HG03039 (cell line): Measurements from ENCODE around the gene C1QTNF4.
A peak's percentile ranks its signal among the peaks of the same experiment; 100 is the strongest.
"Not testable (repeated sequence)": the region's sequence is repeated elsewhere in the genome, so short reads cannot be mapped to it uniquely, and the experiment has no call there.

Source experiments
- ATAC-seq: cut with Tn5 transposase; IDR thresholded peaks from one replicate; pipeline ENCODE4 v1.9.1; 2021; ENCODE audit warnings: mild to moderate bottlenecking, moderate library complexity; ENCODE audit not compliant: unreplicated experiment

Gene C1QTNF4

GRCh38 chr11:47593934-47594855, at the start of gene C1QTNF4:
Gene C1QTNF4 (minus strand): TSS chr11:47594411. CDS start chr11:47590810, 3,601 bp downstream.
- ATAC-seq = no peak

DNA sequence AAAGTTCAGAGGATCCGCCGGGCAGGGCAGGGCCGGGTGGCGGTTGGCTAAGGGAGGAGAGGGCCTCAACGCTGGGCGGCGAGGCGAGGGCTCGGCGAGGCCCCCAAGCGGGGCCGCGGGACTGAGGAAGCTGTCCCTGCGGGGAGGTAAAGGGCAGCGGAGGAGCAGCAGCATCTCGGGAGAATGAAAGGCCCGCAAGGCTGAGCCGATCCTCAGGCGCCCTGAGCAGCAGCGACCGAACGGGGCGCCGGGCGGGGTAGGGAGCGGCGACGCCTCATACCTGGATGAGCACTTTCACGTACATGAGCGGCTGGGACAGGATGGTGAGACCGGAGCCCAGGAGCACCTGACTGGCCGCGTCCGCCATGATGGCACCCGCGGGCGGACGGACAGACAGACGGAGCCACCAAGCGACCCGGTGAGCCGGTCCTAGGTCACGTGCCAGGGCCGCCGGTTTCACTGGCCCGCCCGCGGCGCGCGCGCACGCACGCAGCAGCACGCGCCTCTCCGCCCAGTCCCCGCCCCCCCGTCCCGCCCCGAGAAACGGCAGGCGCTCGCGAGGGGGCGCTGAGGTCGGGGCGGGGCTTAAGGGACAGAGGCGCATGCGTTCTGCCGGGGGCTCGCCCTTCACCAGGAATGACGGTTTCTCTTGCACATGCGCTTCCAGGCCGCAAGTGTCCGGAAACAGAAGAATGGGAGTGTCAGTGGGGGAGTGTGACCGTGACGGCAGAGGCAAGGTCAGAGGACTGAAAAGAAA, 48.1 kb upstream of the C1QTNF4 start, which contains the start of gene MTCH2:
MTCH2 (minus strand) TSS at position 461 of the 757 bp plus-strand sequence; CDS start at position 367, 94 bp downstream.
- peak; percentile 89 for ATAC-seq

- no peak for ATAC-seq
These were observed 47.4 kb upstream of the C1QTNF4 start for GRCh38 chr11:47641600-47642098.

DNA sequence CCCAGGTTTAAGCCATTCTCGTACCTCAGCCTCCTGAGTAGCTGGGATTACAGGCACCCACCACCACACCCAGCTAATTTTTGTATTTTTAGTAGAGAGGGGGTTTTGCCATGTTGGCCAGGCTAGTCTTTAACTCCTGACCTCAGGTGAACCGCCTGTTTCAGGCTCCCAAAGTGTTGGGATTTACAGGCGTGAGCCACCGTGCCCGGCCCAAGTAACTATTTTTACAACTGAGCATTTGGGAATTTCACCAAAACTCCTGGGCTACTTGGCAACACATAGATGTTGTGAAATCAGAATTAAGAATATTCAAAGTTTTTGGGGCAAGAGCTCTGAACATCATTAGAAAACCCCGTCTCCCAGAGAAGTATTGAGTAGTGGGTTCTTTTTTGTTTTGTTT, 46.3 kb upstream of the C1QTNF4 start:
- not testable (repeated sequence) for ATAC-seq

- ATAC-seq = not testable (repeated sequence)
These were observed 42.1 kb upstream of the C1QTNF4 start for GRCh38 chr11:47636331-47636730.

- ATAC-seq = no peak
These were observed 37.3 kb upstream of the C1QTNF4 start for GRCh38 chr11:47631473-47631872.

- ATAC-seq = no peak
These were observed 33.8 kb upstream of the C1QTNF4 start for GRCh38 chr11:47628026-47628425.

- ATAC-seq = no peak
These were observed 32.0 kb upstream of the C1QTNF4 start for GRCh38 chr11:47626234-47626633.

DNA sequence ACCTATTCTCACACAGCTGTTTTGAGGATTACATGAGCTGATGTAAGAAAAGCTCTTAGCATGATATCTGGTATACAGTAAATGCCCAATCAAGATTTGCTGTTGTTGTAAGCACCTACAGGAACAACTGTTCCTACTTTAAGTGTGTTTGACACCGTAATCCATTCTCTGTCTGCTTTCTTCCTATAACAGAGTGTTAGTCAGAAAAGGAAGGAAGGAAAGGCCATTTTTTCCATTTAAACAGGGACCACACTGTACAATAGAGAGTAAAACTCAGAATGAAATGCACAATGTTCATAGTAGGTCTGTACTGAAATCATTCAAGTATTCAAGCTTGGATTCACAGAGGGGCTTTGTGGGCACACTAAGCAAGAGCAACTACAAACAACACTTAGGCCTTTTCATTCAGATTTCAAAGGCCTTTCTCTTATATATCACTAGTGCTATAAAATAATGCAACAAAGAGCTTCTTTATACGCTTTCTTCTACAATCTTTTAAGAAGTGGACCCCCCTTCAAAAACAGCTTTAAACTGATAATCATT, 26.7 kb upstream of the C1QTNF4 start:
- ATAC-seq = no peak

- ATAC-seq = no peak
These were observed 23.2 kb upstream of the C1QTNF4 start for GRCh38 chr11:47617417-47617809.

DNA sequence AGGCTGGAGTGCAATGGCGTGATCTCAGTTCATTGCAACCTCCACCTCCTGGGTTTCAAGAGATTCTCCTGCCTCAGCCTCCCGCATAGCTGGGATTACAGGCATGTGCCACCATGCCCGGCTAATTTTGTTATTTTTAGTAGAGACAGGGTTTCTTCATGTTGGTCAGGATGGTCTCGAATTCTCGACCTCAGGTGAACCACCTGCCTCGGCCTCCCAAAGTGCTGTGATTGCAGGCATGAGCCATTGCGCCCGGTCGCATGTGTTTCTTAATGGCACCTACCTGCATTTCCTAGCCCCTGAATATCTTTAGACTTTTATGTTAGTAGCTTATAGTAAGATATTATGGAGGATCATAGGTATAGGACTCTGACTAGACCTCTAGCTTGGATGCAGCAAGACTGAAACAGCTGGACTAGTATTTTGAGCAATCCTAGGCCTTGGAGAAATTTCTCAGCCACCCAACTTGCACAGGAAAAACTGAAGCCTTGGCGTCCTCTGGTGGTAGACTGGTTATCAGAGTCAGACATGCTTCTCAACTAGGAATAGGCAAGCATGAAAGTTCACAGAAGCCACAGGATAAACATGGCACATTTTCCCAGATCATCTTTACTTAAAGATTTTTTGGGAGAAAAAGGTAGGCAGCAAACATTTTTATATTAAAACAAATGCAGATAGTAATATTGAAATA, 22.7 kb upstream of the C1QTNF4 start:
- ATAC-seq = no peak

GRCh38 chr11:47615249-47615648, 21.0 kb upstream of the C1QTNF4 start:
- ATAC-seq = no peak

DNA sequence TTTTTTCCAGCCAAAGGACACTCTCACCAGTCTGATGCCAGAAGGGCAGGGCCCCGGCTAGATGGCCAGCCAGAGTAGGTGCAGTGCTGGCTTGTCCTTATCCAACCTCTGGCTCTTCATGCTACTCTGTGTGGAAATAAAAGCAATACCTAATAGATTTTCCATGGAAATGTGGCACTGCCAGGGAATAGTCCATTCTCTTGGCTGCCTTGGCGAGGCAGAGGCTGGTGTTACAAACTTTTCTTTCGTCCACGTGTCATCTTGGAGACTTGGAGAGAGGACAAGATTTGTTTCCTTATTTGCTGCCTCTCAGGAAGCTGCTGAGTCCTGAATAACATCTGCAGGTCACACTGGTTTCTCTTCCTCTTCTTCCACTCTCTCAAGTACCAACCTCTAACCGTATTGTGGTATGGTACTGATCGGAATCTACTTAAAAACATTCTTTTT, 17.2 kb upstream of the C1QTNF4 start:
- ATAC-seq = peak; percentile 61

DNA sequence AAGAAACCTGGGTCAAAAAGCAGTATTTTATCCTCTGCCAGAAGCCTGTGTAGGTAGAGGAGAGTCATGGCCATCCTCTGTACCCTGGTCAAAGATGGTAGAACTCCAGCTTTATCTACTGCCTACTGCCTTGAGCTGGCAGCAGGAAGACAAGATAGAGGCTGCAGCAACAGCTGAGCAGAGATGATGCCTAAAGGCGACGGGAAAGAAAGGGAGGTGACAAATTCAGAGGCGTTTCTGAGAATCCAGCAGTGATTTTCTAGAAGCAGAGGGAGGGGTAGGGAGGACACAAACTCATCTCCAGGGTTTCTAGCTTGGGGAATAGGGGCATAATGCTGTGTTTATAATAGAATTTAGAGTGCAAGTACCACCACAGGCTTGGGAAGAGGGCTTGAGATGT, 15.5 kb upstream of the C1QTNF4 start:
- ATAC-seq = no peak

DNA sequence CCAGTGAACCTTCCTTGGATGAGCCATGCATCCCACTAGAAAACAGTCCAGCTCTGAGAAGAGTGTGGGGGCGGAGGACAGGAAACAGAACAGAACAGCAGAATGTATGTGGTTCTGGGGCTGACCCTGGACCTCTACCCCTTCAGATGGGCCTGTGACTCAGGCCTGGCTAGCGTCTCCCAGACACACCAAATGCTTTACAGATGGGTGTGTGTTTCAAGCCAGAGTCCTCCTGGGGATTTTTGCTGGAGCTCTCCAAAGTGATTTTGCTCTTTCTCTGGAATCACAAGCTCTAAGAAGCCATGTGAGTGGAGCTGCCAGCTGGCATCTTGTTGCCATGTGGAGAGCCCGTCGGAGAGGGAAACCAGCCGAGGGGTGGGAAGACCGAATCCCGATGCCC, 13.2 kb upstream of the C1QTNF4 start:
- no peak for ATAC-seq

DNA sequence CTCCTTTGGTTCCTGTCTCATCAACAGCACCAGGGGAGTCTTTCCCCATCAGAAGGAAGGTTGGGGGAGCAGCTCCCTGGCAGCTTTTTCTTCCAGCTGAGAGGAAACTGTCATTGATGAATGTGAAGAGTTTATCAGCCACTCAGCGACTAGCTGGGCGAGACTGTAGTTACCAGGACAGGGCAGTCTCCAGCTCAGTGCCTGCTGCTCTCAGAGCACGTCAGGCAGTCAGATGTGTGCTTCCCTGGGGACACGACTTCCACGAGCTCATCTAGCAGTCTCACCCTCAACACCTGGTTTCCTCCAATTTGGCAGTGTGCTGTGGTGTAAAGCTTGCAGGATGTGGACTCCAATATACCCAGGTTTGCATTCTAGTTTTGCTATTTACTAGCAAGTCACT, 12.5 kb upstream of the C1QTNF4 start:
- ATAC-seq = no peak

DNA sequence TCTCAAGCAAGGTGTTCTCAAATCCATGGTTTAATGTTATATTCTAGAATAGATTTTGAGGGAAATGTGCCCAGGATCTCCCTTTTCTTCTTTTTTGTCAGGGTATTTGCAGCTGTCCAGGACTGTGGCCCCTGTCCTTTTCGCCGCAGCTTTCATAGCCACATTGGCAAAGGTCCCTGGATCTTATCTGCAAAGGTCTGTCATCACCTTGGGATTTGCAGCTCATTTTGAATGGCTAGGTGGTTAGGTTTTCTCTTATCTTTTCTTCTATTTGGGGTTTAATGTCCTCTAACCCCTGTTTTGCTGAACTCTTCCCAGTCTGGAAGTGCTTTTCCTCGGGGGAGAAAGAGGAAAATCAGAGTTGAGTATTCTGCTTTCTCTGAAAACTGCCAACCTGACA, 11.7 kb upstream of the C1QTNF4 start:
- ATAC-seq = no peak

GRCh38 chr11:47603295-47603694, 9.1 kb upstream of the C1QTNF4 start:
- no peak for ATAC-seq

- ATAC-seq = no peak
These were observed 5.7 kb upstream of the C1QTNF4 start for GRCh38 chr11:47599902-47600301.

DNA sequence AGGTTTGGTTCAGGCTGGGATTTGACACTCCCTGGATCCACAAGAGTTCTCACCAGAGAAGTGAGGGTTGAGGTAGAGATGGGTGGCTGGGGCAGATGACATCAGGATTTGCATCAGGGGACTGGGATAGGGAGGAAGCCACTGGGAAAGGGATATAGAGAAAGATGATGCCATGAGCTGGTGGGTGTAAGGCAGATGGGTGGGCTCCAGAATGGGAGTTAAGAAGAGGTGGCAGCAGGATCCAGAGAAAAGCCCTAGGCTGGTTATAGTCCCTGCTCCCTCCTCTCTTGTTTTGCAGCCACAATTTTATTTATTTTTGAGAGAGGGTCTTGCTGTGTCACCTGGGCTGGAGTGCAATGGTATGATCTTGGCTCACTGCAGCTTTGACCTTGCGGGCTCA, 1.8 kb upstream of the C1QTNF4 start:
- ATAC-seq = no peak

GRCh38 chr11:47595029-47595428, 818 bp upstream of the C1QTNF4 start:
- no peak for ATAC-seq
